ENCODE data around the gene OR51D1. TPM values are rescaled to one million over a fixed set of nuclear protein-coding genes. Genes with fewer than 3 reads are reported as not detected.

The OR51D1 gene
- total RNA-seq, 1 donor from 2014 or later: not detected

- no peak for TF ChIP-seq CTCF (IDR thresholded peaks at IDR 0.05; ENCODE audit: borderline replicate concordance)
- H3K4me1 ChIP-seq: no peaks in the 10 kb centered on the region
- H3K27ac ChIP-seq (replicated peaks): no peak overlapping the region
- H3K27me3 ChIP-seq (ENCODE audit: low read depth): peaks cover 11% of the 10 kb centered on the region
- no peak for DNase-seq
- H3K36me3 ChIP-seq: no peaks in the 10 kb centered on the region
- intact Hi-C loops (cut with micrococcal nuclease): no loop called here
- H3K4me3 ChIP-seq: no peak overlapping the region
- peaks cover 5% of the 10 kb centered on the region for H3K9me3 ChIP-seq (replicated peaks)
Observed at GRCh38 chr11:4619514-4619913, 17.8 kb upstream of the OR51D1 start.

- no peak for DNase-seq
- intact Hi-C loops (cut with micrococcal nuclease): loop anchor here (5.0 kb wide), 1 partner anchor 201 kb away; no protein-coding TSS in a partner anchor
- no peaks in the 10 kb centered on the region for H3K27me3 ChIP-seq (ENCODE audit: low read depth)
- H3K4me3 ChIP-seq: no peak overlapping the region
- H3K36me3 ChIP-seq: no peaks in the 10 kb centered on the region
- peak; percentile 77 for TF ChIP-seq CTCF (IDR thresholded peaks at IDR 0.05; ENCODE audit: borderline replicate concordance)
- no peaks in the 10 kb centered on the region for H3K4me1 ChIP-seq
- H3K9me3 ChIP-seq (replicated peaks): peaks cover 14% of the 10 kb centered on the region
- no peak overlapping the region for H3K27ac ChIP-seq (replicated peaks)
Observed at GRCh38 chr11:4626207-4627099, 10.8 kb upstream of the OR51D1 start.

- Histone ChIP-seq H3K27me3 (ENCODE audit: low read depth) (no peaks in the 10 kb centered on the region), H3K4me1 (peaks cover 7% of the 10 kb centered on the region), H3K27ac (replicated peaks) (no peak overlapping the region), H3K4me3 (no peak overlapping the region), H3K36me3 (no peaks in the 10 kb centered on the region), H3K9me3 (replicated peaks) (no peaks in the 10 kb centered on the region)
- intact Hi-C loops (cut with micrococcal nuclease): loop anchor here (5.0 kb wide), 1 partner anchor 366 kb away; no protein-coding TSS in a partner anchor
- no peak for TF ChIP-seq CTCF (IDR thresholded peaks at IDR 0.05; ENCODE audit: borderline replicate concordance)
- no peak for DNase-seq
Observed at GRCh38 chr11:4636136-4636535, 1.1 kb upstream of the OR51D1 start.

GRCh38 chr11:4637662-4638047 lies 378 bp downstream of the OR51D1 start:
- intact Hi-C loops (cut with micrococcal nuclease): loop anchor here (5.0 kb wide), 1 partner anchor 365 kb away; no protein-coding TSS in a partner anchor
- no peak for DNase-seq
- H3K27ac ChIP-seq (replicated peaks): no peak overlapping the region
- H3K9me3 ChIP-seq (replicated peaks): no peaks in the 10 kb centered on the region
- H3K4me1 ChIP-seq: peaks cover 20% of the 10 kb centered on the region
- no peaks in the 10 kb centered on the region for H3K27me3 ChIP-seq (ENCODE audit: low read depth)
- H3K4me3 ChIP-seq: no peak overlapping the region
- no peak for TF ChIP-seq CTCF (IDR thresholded peaks at IDR 0.05; ENCODE audit: borderline replicate concordance)
- H3K36me3 ChIP-seq: no peaks in the 10 kb centered on the region

- H3K36me3 ChIP-seq: no peaks in the 10 kb centered on the region
- peaks cover 40% of the 10 kb centered on the region for H3K4me1 ChIP-seq
- H3K27me3 ChIP-seq (ENCODE audit: low read depth): no peaks in the 10 kb centered on the region
- intact Hi-C loops (cut with micrococcal nuclease): loop anchor here (5.0 to 10.0 kb wide), 2 partner anchors 55 to 362 kb away; partner anchors contain the start of gene OR51E2
- no peaks in the 10 kb centered on the region for H3K9me3 ChIP-seq (replicated peaks)
- DNase-seq: no peak
- no peak overlapping the region for H3K27ac ChIP-seq (replicated peaks)
- H3K4me3 ChIP-seq: no peak overlapping the region
- no peak for TF ChIP-seq CTCF (IDR thresholded peaks at IDR 0.05; ENCODE audit: borderline replicate concordance)
Observed at GRCh38 chr11:4639931-4640330, 2.7 kb downstream of the OR51D1 start.
